ENCODE results near the gene RPL38. TPM values are rescaled to one million over a fixed set of nuclear protein-coding genes. Genes with fewer than 3 reads are reported as not detected.

RPL38 gene
- total RNA-seq, 1 donor from 2014 or later, result 919 TPM

- H3K36me3 Mint-ChIP-seq (ENCODE audit: low read depth, unreplicated experiment), result peaks cover 8% of the 10 kb centered on the region
- H4K20me1 ChIP-seq (ENCODE audit: insufficient read depth, low read length), result peaks cover 57% of the 10 kb centered on the region
- H2AFZ ChIP-seq (ENCODE audit: low read depth, low read length), result peak within 1 kb of the TSS; percentile 75
- H3K4me2 ChIP-seq (ENCODE audit: low read length), result peak within 1 kb of the TSS; percentile 97
- FAIRE-seq, result no peak
- no peaks in the 10 kb centered on the region for H3K27me3 ChIP-seq (ENCODE audit: insufficient read depth, low read length)
- peaks cover 40% of the 10 kb centered on the region for H3K4me1 ChIP-seq (ENCODE audit: insufficient read depth, low read length)
- peaks cover 12% of the 10 kb centered on the region for H3K79me2 ChIP-seq (ENCODE audit: insufficient read depth, low read length)
- peaks cover 22% of the 10 kb centered on the region for H3K36me3 ChIP-seq (ENCODE audit: insufficient read depth, low read length)
- H3K4me3 ChIP-seq (ENCODE audit: insufficient read depth, low read depth, low read length), result peak within 1 kb of the TSS; percentile 75
- TF ChIP-seq CTCF (IDR thresholded peaks at IDR 0.05; ENCODE audit: insufficient read depth, low read depth, low read length) (peak; percentile 6), EZH2 (IDR thresholded peaks at IDR 0.05; ENCODE audit: insufficient read depth, low read length) (no peak)
- no peaks in the 10 kb centered on the region for H3K9me3 Mint-ChIP-seq (ENCODE audit: unreplicated experiment)
- H3K4me1 Mint-ChIP-seq (ENCODE audit: low read depth, unreplicated experiment), result peaks cover 32% of the 10 kb centered on the region
- DNase-seq (ENCODE audit: low read depth), result peak; percentile 66
- peak within 1 kb of the TSS; percentile 82 for H3K27ac Mint-ChIP-seq (ENCODE audit: unreplicated experiment)
- H3K4me3 Mint-ChIP-seq (ENCODE audit: unreplicated experiment), result peak within 1 kb of the TSS; percentile 79
- peak within 1 kb of the TSS; percentile 89 for H3K9ac ChIP-seq (ENCODE audit: low read length)
- peak within 1 kb of the TSS; percentile 53 for H3K27ac ChIP-seq (ENCODE audit: low read depth, low read length)
- H3K27me3 Mint-ChIP-seq (ENCODE audit: low read depth, unreplicated experiment), result peaks cover 21% of the 10 kb centered on the region
- no peaks in the 10 kb centered on the region for H3K9me3 ChIP-seq (ENCODE audit: insufficient read depth, low read depth, low read length)
Measured at GRCh38 chr17:74212913-74213791, 9.7 kb downstream of the RPL38 start, which contains the start of gene TTYH2. Gene TTYH2, plus strand, starts transcription at chr17:74213571. Its CDS starts 17 bp downstream, at chr17:74213588.

- Histone ChIP-seq H3K4me2 (ENCODE audit: low read length) (peak overlapping the region; percentile 97), H2AFZ (ENCODE audit: low read depth, low read length) (no peak overlapping the region), H3K27ac (ENCODE audit: low read depth, low read length) (no peak overlapping the region), H3K9me3 (ENCODE audit: insufficient read depth, low read depth, low read length) (no peaks in the 10 kb centered on the region), H3K36me3 (ENCODE audit: insufficient read depth, low read length) (peaks cover 17% of the 10 kb centered on the region), H3K9ac (ENCODE audit: low read length) (peak overlapping the region; percentile 43), H3K79me2 (ENCODE audit: insufficient read depth, low read length) (peaks cover 4% of the 10 kb centered on the region), H4K20me1 (ENCODE audit: insufficient read depth, low read length) (peaks cover 49% of the 10 kb centered on the region), H3K4me1 (ENCODE audit: insufficient read depth, low read length) (peaks cover 40% of the 10 kb centered on the region), H3K27me3 (ENCODE audit: insufficient read depth, low read length) (no peaks in the 10 kb centered on the region), H3K4me3 (ENCODE audit: insufficient read depth, low read depth, low read length) (peak overlapping the region; percentile 52)
- DNase-seq (ENCODE audit: low read depth) (no peak), FAIRE-seq (no peak)
- Mint-ChIP-seq H3K4me1 (ENCODE audit: low read depth, unreplicated experiment) (peaks cover 27% of the 10 kb centered on the region), H3K9me3 (ENCODE audit: unreplicated experiment) (no peaks in the 10 kb centered on the region), H3K27me3 (ENCODE audit: low read depth, unreplicated experiment) (peaks cover 24% of the 10 kb centered on the region), H3K27ac (ENCODE audit: unreplicated experiment) (no peak overlapping the region), H3K4me3 (ENCODE audit: unreplicated experiment) (peak overlapping the region; percentile 77), H3K36me3 (ENCODE audit: low read depth, unreplicated experiment) (peaks cover 7% of the 10 kb centered on the region)
- no peak for TF ChIP-seq CTCF (IDR thresholded peaks at IDR 0.05; ENCODE audit: insufficient read depth, low read depth, low read length)
- TF ChIP-seq EZH2 (IDR thresholded peaks at IDR 0.05; ENCODE audit: insufficient read depth, low read length), result no peak
Measured at GRCh38 chr17:74213861-74214391, 10.4 kb downstream of the RPL38 start.
